Upper lobe of right lung (tissue), 1 donor: Measurements from ENCODE around the gene ASIC1. TPM values are rescaled to one million over a fixed set of nuclear protein-coding genes. Genes with fewer than 3 reads are reported as not detected.
"Not testable (repeated sequence)": the region's sequence is repeated elsewhere in the genome, so short reads cannot be mapped to it uniquely, and the experiment has no call there.

Source experiments
- ATAC-seq: fragments of 200-7000 bp; cut with Tn5 transposase; one replicate; pipeline ENCODE4 v1.9.1; 2020; ENCODE audit warnings: mild to moderate bottlenecking, moderate library complexity
- DNase-seq: peaks from one replicate; pipeline ENCODE4 v3.0.0-alpha.2; 2020
- H3K27ac ChIP-seq: fragments of 200-600 bp; one replicate; pipeline ENCODE4 v1.8.0; 2022
- H3K27me3 ChIP-seq: fragments of 200-600 bp; one replicate; pipeline ENCODE4 v1.8.0; 2022; ENCODE audit warnings: mild to moderate bottlenecking
- H3K36me3 ChIP-seq: fragments of 200-600 bp; one replicate; pipeline ENCODE4 v1.8.0; 2022
- H3K4me1 ChIP-seq: fragments of 200-600 bp; one replicate; pipeline ENCODE4 v1.8.0; 2022
- H3K4me3 ChIP-seq: fragments of 200-600 bp; one replicate; pipeline ENCODE4 v1.8.0; 2022; ENCODE audit warnings: mild to moderate bottlenecking
- H3K9me3 ChIP-seq: fragments of 200-600 bp; one replicate; pipeline ENCODE4 v1.8.0; 2022
- intact Hi-C: fragments of 100-400 bp; cut with DNase I; formaldehyde crosslinking; loops from one replicate; pipeline ENCODE4 v1.11.0; 2022
- total RNA-seq: library from RNA; stranded (reverse); fragmentation: NEBNext Ultra II Directional; extraction: Animal tissue kit (Norgen Biotek cat#: 25700); gene quantifications from one replicate; pipeline ENCODE4 v1.2.1, GENCODE V29; 2021
- TF ChIP-seq, protein P1 (sequence below): fragments of 200-600 bp; IDR thresholded peaks from one replicate; pipeline ENCODE4 v1.8.0; 2022; ENCODE audit warnings: antibody characterized with exemption
- donor health status: DM: no; HTN: yes; CAD: no; lungs with severe emphysema.

The ASIC1 gene
- total RNA-seq, 1 donor from 2014 or later: 0.35 TPM

DNA sequence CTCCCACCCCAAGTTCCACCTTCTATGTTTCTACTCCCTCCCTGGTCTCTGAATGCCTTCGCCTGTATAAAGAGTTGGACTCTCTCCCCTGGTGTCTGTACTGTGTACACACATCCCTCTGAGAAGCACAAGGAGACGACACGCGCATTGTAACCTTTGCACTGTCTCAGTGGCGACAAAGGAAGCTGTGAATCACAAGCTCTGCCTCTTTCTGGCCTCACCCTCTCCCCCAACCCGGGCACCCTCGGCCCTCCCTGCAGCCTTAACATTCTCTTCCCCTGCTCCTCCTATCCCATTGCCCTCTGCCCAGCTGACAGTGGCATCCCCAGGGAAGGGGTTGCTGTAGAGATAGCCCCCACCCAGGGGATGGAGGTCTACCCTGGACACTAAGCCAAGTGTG lies 25.2 kb downstream of the ASIC1 start:
- Histone ChIP-seq H3K9me3 (no peaks in the 10 kb centered on the region), H3K4me3 (no peak overlapping the region), H3K36me3 (peaks cover 12% of the 10 kb centered on the region), H3K4me1 (peaks cover 8% of the 10 kb centered on the region), H3K27ac (no peak overlapping the region), H3K27me3 (no peaks in the 10 kb centered on the region)
- no peak for ATAC-seq
- intact Hi-C loops: no loop called here
- no peak for DNase-seq
- TF ChIP-seq, protein P1, sequence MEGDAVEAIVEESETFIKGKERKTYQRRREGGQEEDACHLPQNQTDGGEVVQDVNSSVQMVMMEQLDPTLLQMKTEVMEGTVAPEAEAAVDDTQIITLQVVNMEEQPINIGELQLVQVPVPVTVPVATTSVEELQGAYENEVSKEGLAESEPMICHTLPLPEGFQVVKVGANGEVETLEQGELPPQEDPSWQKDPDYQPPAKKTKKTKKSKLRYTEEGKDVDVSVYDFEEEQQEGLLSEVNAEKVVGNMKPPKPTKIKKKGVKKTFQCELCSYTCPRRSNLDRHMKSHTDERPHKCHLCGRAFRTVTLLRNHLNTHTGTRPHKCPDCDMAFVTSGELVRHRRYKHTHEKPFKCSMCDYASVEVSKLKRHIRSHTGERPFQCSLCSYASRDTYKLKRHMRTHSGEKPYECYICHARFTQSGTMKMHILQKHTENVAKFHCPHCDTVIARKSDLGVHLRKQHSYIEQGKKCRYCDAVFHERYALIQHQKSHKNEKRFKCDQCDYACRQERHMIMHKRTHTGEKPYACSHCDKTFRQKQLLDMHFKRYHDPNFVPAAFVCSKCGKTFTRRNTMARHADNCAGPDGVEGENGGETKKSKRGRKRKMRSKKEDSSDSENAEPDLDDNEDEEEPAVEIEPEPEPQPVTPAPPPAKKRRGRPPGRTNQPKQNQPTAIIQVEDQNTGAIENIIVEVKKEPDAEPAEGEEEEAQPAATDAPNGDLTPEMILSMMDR: no peak

DNA sequence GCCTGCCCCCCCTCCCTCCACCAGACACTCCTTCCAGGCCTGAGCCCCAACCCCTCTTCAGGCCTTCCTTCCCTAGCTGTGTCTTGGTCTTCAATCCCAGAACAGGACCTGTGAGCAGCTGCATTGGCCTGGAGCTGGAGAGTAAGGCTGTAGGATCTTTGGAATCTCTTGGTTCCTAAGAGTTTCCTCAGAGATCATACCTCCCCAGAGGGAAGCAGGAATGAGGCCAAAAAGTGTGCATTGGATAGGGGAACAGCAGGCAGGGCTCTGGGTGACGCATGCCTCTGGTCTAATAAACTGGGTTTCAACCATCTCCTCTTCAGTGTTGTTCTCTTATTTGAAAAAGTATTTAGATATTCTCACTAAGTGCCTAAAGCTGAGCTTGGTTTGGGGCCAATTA lies 25.9 kb downstream of the ASIC1 start:
- TF ChIP-seq, protein P1: no peak
- Histone ChIP-seq H3K4me3 (no peak overlapping the region), H3K4me1 (peaks cover 8% of the 10 kb centered on the region), H3K27me3 (no peaks in the 10 kb centered on the region), H3K27ac (no peak overlapping the region), H3K36me3 (peaks cover 19% of the 10 kb centered on the region), H3K9me3 (no peaks in the 10 kb centered on the region)
- intact Hi-C loops: no loop called here
- DNase-seq (no peak), ATAC-seq (no peak)

DNA sequence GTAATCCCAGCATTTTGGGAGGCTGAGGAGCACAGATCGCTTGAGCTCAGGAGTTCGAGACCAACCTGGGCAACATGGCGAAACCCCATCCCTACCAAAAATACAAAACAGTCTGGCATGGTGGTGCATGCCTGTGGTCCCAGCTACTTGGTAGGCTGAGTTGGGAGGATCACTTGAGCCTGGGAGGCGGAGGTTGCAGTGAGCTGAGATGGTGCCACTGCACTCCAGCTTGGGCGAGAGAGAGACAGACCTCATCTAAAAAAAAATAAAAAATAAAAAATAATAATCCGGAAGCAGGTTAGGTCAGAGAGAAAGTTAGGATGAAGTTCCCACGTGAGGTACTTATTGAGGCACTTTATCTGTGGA lies 27.0 kb downstream of the ASIC1 start:
- peak overlapping the region; percentile 61 for H3K4me3 ChIP-seq
- H3K9me3 ChIP-seq, intact Hi-C loops, DNase-seq, ATAC-seq, H3K27me3 ChIP-seq, H3K4me1 ChIP-seq: not testable (repeated sequence)
- peak overlapping the region; percentile 90 for H3K27ac ChIP-seq
- H3K36me3 ChIP-seq: peaks cover 30% of the 10 kb centered on the region

DNA sequence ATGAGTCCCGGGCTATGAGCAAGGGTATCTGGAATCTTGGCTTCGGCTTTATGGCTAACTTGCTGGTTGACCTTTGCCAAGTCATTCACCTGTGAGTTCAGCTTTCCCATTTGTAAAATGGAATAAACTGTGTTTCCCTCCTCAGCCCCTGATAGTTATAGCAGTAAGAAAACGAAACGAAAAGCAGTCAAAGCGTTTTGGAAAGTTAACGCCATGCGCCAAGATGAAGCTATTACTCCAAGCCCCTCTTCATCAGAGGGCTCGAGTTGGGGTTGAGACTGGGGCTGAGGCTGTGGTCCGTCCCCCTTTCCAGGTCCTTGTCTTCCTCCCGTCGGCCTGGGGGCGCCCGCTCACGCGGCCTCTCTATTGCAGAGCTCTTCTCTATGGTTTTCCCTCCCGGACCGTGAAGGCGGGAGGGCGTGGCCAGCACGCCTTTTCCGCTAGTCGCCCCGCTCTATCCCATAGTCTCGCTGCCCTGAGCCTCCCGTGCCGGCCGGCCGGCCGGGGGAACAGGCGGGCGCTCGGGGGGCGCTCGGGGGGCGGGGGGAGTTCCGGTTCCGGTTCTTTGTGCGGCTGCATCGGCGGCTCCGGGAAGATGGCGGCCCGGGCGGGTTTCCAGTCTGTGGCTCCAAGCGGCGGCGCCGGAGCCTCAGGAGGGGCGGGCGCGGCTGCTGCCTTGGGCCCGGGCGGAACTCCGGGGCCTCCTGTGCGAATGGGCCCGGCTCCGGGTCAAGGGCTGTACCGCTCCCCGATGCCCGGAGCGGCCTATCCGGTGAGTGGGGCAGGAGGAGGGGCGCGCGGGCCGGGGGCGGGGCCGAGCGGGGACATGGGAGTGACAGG lies 27.6 kb downstream of the ASIC1 start, which contains the start of gene SMARCD1:
Gene SMARCD1 (plus strand): TSS at position 568 of the 840 bp plus-strand sequence. CDS start 28 bp downstream, at position 596.
- TF ChIP-seq, protein P1: peak; percentile 52
- Histone ChIP-seq H3K4me1 (peaks cover 8% of the 10 kb centered on the region), H3K36me3 (peaks cover 36% of the 10 kb centered on the region), H3K27ac (peak within 1 kb of the TSS; percentile 90), H3K27me3 (no peaks in the 10 kb centered on the region), H3K4me3 (peak within 1 kb of the TSS; percentile 61), H3K9me3 (no peaks in the 10 kb centered on the region)
- DNase-seq (peak; percentile 96), ATAC-seq (peak; percentile 95)
- intact Hi-C loops: no loop called here

DNA sequence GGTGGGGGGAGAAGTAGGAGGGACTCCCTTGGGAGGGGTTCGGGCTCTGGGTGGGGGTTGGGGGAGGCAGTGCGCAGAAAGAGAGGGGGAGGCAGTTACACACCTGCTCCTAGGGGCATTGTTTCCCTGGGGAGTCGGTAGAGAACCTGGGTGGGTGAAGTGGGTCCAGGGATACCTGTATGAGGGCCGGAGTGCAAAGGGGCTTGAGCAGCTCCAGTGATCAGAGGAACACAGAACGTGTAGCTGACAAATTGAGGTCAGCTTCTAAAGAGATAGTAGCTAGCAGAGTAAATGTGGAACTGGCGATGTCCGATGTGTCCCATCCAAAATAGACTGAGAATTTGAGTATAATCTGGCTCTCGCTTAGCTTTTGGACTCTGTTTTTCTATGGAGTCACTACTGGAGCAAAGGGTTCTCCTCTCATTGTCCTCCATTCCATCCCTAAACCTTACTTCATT lies 28.2 kb downstream of the ASIC1 start:
- Histone ChIP-seq H3K27ac (peak overlapping the region; percentile 90), H3K9me3 (no peaks in the 10 kb centered on the region), H3K4me1 (peaks cover 8% of the 10 kb centered on the region), H3K36me3 (peaks cover 42% of the 10 kb centered on the region), H3K4me3 (peak overlapping the region; percentile 61), H3K27me3 (no peaks in the 10 kb centered on the region)
- no peak for ATAC-seq
- DNase-seq: no peak
- TF ChIP-seq, protein P1: no peak
- intact Hi-C loops: no loop called here

DNA sequence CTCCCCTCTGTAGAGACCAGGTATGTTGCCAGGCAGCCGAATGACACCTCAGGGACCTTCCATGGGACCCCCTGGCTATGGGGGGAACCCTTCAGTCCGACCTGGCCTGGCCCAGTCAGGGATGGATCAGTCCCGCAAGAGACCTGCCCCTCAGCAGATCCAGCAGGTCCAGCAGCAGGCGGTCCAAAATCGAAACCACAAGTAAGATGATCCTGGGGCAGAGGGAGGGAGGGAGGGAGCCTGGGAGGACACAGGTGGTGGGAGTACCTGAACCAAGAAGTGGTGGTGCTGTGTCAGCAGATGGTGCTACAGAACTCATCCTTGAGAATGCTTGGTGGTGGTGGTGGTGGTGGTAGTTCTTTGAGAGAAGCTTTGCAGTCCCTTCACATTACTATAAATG lies 28.8 kb downstream of the ASIC1 start:
- Histone ChIP-seq H3K9me3 (no peaks in the 10 kb centered on the region), H3K36me3 (peaks cover 47% of the 10 kb centered on the region), H3K4me3 (peak overlapping the region; percentile 61), H3K4me1 (peaks cover 8% of the 10 kb centered on the region), H3K27me3 (no peaks in the 10 kb centered on the region), H3K27ac (peak overlapping the region; percentile 90)
- no peak for ATAC-seq
- TF ChIP-seq, protein P1: no peak
- intact Hi-C loops: no loop called here
- no peak for DNase-seq
